PC-3 (cell line): ENCODE results near the gene CHRNB4. TPM values are rescaled to one million over a fixed set of nuclear protein-coding genes. Genes with fewer than 3 reads are reported as not detected.

Source experiments
- ATAC-seq: fragments of 200-7000 bp; cut with Tn5 transposase; 2 replicates; pipeline ENCODE4 v1.9.1; 2020; ENCODE audit warnings: mild to moderate bottlenecking, moderate library complexity
- BruUV-seq: library from RNA; stranded (reverse); fragments of 400-500 nt; replicated peaks from 2 replicates; lab custom pipeline; 2021; lab: Mats Ljungman, UMichigan
- CTCF ChIA-PET: fragments of 300-600 bp; sonication (Branson Sonifier 250); formaldehyde crosslinking; loops from one replicate; lab custom pipeline; 2022; ENCODE audit warnings: antibody characterized with exemption; lab: Charles Lee
- POLR2A ChIA-PET: fragments of 300-600 bp; sonication (Branson Sonifier 250); formaldehyde crosslinking; loops from one replicate; lab custom pipeline; 2022; ENCODE audit warnings: antibody characterized with exemption; ENCODE audit not compliant: unreplicated experiment; lab: Charles Lee
- DNase-seq: peaks from one replicate; pipeline ENCODE4 v3.0.0-alpha.2; 2015
- H2AFZ ChIP-seq: fragments of 300-600 bp; sonication (generic); 2 replicates; pipeline ENCODE4 v1.6.0; 2016; ENCODE audit warnings: antibody characterized with exemption, low read length
- H3F3A ChIP-seq: fragments of 300-600 bp; sonication (generic); one replicate; pipeline ENCODE4 v1.6.0; 2017; ENCODE audit warnings: antibody characterized with exemption, low read length, control low read depth, mild to moderate bottlenecking; ENCODE audit not compliant: unreplicated experiment
- H3K27ac ChIP-seq: fragments of 300-600 bp; sonication (generic); 2 replicates; pipeline ENCODE4 v1.5.1; 2016; ENCODE audit warnings: mild to moderate bottlenecking, low read length
- H3K27me3 ChIP-seq: fragments of 300-600 bp; sonication (generic); 2 replicates; pipeline ENCODE4 v1.6.1; 2016; ENCODE audit warnings: low read length, mixed read lengths
- H3K36me3 ChIP-seq: fragments of 300-600 bp; sonication (generic); 2 replicates; pipeline ENCODE4 v1.6.1; 2016; ENCODE audit warnings: low read depth, mixed run types, low read length, mixed read lengths
- H3K4me1 ChIP-seq: fragments of 300-600 bp; sonication (generic); 2 replicates; pipeline ENCODE4 v1.5.1; 2016; ENCODE audit warnings: low read length; ENCODE audit not compliant: insufficient read depth
- H3K4me2 ChIP-seq: fragments of 300-600 bp; sonication (generic); 2 replicates; pipeline ENCODE4 v1.6.0; 2016; ENCODE audit warnings: low read length
- H3K4me3 ChIP-seq: fragments of 300-600 bp; sonication (generic); 2 replicates; pipeline ENCODE4 v1.5.1; 2016; ENCODE audit warnings: mild to moderate bottlenecking, low read length, mixed read lengths
- H3K79me2 ChIP-seq: fragments of 300-600 bp; sonication (generic); 2 replicates; pipeline ENCODE4 v1.6.1; 2017; ENCODE audit warnings: low read length, mixed read lengths
- H3K9ac ChIP-seq: fragments of 300-600 bp; sonication (generic); 2 replicates; pipeline ENCODE4 v1.6.0; 2016; ENCODE audit warnings: mild to moderate bottlenecking, low read length
- H3K9me2 ChIP-seq: fragments of 300-600 bp; sonication (generic); replicated peaks from 2 replicates; pipeline ENCODE4 v1.6.1; 2016; ENCODE audit warnings: mixed run types, low read length, mixed read lengths
- H3K9me3 ChIP-seq: fragments of 300-600 bp; sonication (generic); 2 replicates; pipeline ENCODE4 v1.6.1; 2016; ENCODE audit warnings: low read length, mixed read lengths
- H4K20me1 ChIP-seq: fragments of 300-600 bp; sonication (generic); 2 replicates; pipeline ENCODE4 v1.6.1; 2016; ENCODE audit warnings: low read length, mixed read lengths
- CTCF ChIP-seq: fragments of 300-600 bp; sonication (generic); conservative IDR thresholded peaks from 2 replicates; pipeline ENCODE4 v1.5.1; 2017; ENCODE audit warnings: antibody characterized with exemption, low read depth, mild to moderate bottlenecking, low read length
- EZH2 ChIP-seq: fragments of 300-600 bp; sonication (generic); IDR thresholded peaks from one replicate; pipeline ENCODE4 v1.6.1; 2017; ENCODE audit warnings: antibody characterized with exemption, mild to moderate bottlenecking, low read length; ENCODE audit not compliant: unreplicated experiment
- EZH2phosphoT487 ChIP-seq: fragments of 300-600 bp; sonication (generic); IDR thresholded peaks from 2 replicates; pipeline ENCODE4 v1.6.1; 2018; ENCODE audit warnings: mild to moderate bottlenecking, antibody characterized with exemption, low read length, borderline replicate concordance
- intact Hi-C: fragments of 100-400 bp; cut with micrococcal nuclease; formaldehyde crosslinking; loops from 2 replicates; pipeline ENCODE4 v1.9.0; 2023
- total RNA-seq: library from RNA; depleted of rRNA; stranded (reverse); fragments of >200 nt; gene quantifications from 2 replicates; pipeline ENCODE4 v1.2.3, GENCODE V29; 2014

Gene CHRNB4
- total RNA-seq, 1 experiment from 2014 or later: not detected

GRCh38 chr15:78620021-78620526 is 20.9 kb downstream of the CHRNB4 start:
- Histone ChIP-seq H3K27me3 (peaks cover 22% of the 10 kb centered on the region), H3K9me2 (no peaks in the 10 kb centered on the region), H3K4me1 (no peaks in the 10 kb centered on the region), H3K9me3 (no peaks in the 10 kb centered on the region), H3K27ac (no peak overlapping the region), H3F3A (no peaks in the 10 kb centered on the region), H3K79me2 (no peaks in the 10 kb centered on the region), H4K20me1 (no peaks in the 10 kb centered on the region), H3K4me2 (peak overlapping the region; percentile 77), H3K9ac (no peak overlapping the region), H3K36me3 (no peaks in the 10 kb centered on the region), H2AFZ (no peak overlapping the region), H3K4me3 (no peak overlapping the region)
- ChIA-PET CTCF (no interaction called here), POLR2A (no interaction called here)
- intact Hi-C loops: no loop called here
- TF ChIP-seq EZH2 (no peak), CTCF (no peak), EZH2phosphoT487 (no peak)
- DNase-seq: no peak
- no TSS peak for BruUV-seq
- no peak for ATAC-seq

GRCh38 chr15:78619022-78619950 is 21.7 kb downstream of the CHRNB4 start:
- no peak for DNase-seq
- no peaks in the 10 kb centered on the region for H3K36me3 ChIP-seq
- ChIA-PET CTCF (no interaction called here), POLR2A (no interaction called here)
- H4K20me1 ChIP-seq: no peaks in the 10 kb centered on the region
- no peaks in the 10 kb centered on the region for H3K9me2 ChIP-seq
- no peak overlapping the region for H2AFZ ChIP-seq
- no peaks in the 10 kb centered on the region for H3K4me1 ChIP-seq
- intact Hi-C loops: loop anchor here (2.0 kb wide), 1 partner anchor 132 kb away; no protein-coding TSS in a partner anchor
- H3K27ac ChIP-seq: no peak overlapping the region
- no peaks in the 10 kb centered on the region for H3K79me2 ChIP-seq
- peaks cover 22% of the 10 kb centered on the region for H3K27me3 ChIP-seq
- no peaks in the 10 kb centered on the region for H3F3A ChIP-seq
- no peak overlapping the region for H3K4me3 ChIP-seq
- TF ChIP-seq CTCF (no peak), EZH2phosphoT487 (no peak), EZH2 (no peak)
- no peak overlapping the region for H3K9ac ChIP-seq
- BruUV-seq: no TSS peak
- H3K9me3 ChIP-seq: no peaks in the 10 kb centered on the region
- peak overlapping the region; percentile 59; the same call in 1 of the 2 replicates for H3K4me2 ChIP-seq
- ATAC-seq: no peak

GRCh38 chr15:78618490-78618934 is 22.5 kb downstream of the CHRNB4 start:
- peak overlapping the region; percentile 59 for H3K4me2 ChIP-seq
- CTCF ChIA-PET: no interaction called here
- peak; percentile 80 for ATAC-seq
- H3K9me2 ChIP-seq: no peaks in the 10 kb centered on the region
- POLR2A ChIA-PET: no interaction called here
- BruUV-seq: no TSS peak
- peaks cover 22% of the 10 kb centered on the region for H3K27me3 ChIP-seq
- no peaks in the 10 kb centered on the region for H3K4me1 ChIP-seq
- H3K4me3 ChIP-seq: peak overlapping the region; percentile 19; the same call in 1 of the 2 replicates
- TF ChIP-seq EZH2phosphoT487 (no peak), CTCF (peak; percentile 90)
- peak overlapping the region; percentile 59 for H2AFZ ChIP-seq
- DNase-seq: peak; percentile 88
- H3K36me3 ChIP-seq: no peaks in the 10 kb centered on the region
- no peaks in the 10 kb centered on the region for H4K20me1 ChIP-seq
- H3K27ac ChIP-seq: no peak overlapping the region
- intact Hi-C loops: loop anchor here (1.0 to 2.0 kb wide), 2 partner anchors 91 to 132 kb away; no protein-coding TSS in a partner anchor
- no peaks in the 10 kb centered on the region for H3K79me2 ChIP-seq
- no peak overlapping the region for H3K9ac ChIP-seq
- no peaks in the 10 kb centered on the region for H3K9me3 ChIP-seq
- H3F3A ChIP-seq: no peaks in the 10 kb centered on the region
